T-cell (primary cell): Measurements from ENCODE around the gene ELK3. TPM values are rescaled to one million over a fixed set of nuclear protein-coding genes. Genes with fewer than 3 reads are reported as not detected.
A peak's percentile ranks its signal among the peaks of the same experiment; 100 is the strongest.

Experiments used
- ATAC-seq, 4 experiments: fragments of 200-7000 bp in 3 of 4; fragments of 150-1000 bp in 1 of 4; cut with Tn5 transposase; replicated peaks in 1 of 4; 1 replicate in 3 of 4; 2 replicates in 1 of 4; pipeline ENCODE4 v1.10.0; 2021; ENCODE audit warnings: moderate library complexity in 3 of 4, mild to moderate bottlenecking in 2 of 4, moderate number of reproducible peaks in 1 of 4
- CTCF ChIA-PET, 2 donors: fragments of 300-600 bp; sonication (Branson Sonifier 250); formaldehyde crosslinking; loops; one replicate each; lab custom pipeline; 2022; ENCODE audit warnings: antibody characterized with exemption in 2 of 2; lab: Charles Lee
- POLR2A ChIA-PET, 2 donors: fragments of 300-600 bp; sonication (Branson Sonifier 250); formaldehyde crosslinking; loops; one replicate each; lab custom pipeline; 2022; ENCODE audit warnings: antibody characterized with exemption in 2 of 2; lab: Charles Lee
- DNase-seq, 35 experiments: peaks; one replicate each; pipeline versions ENCODE4 v3.0.0 to v3.0.0-alpha.2; 2013 to 2023
- H3K27ac ChIP-seq: one replicate; pipeline ENCODE4 v1.5.1; 2013; ENCODE audit warnings: low read length
- H3K27me3 ChIP-seq, 2 experiments: replicated peaks in 1 of 2; 1 replicate in 1 of 2; 2 replicates in 1 of 2; pipeline versions ENCODE4 v1.6.1 to v1.7.0; 2013; ENCODE audit warnings: low read length in 1 of 2, mixed read lengths in 1 of 2; ENCODE audit not compliant: control insufficient read depth in 2 of 2, insufficient read depth in 2 of 2; ENCODE audit errors: extremely low read depth in 1 of 2
- H3K36me3 ChIP-seq, 2 donors: 1 replicate in 1 of 2; 2 replicates in 1 of 2; pipeline versions ENCODE4 v1.6.1 to v1.7.0; 2013; ENCODE audit warnings: low read length in 1 of 2; ENCODE audit not compliant: control insufficient read depth in 2 of 2, insufficient read depth in 1 of 2; ENCODE audit errors: extremely low read depth in 1 of 2
- H3K4me1 ChIP-seq, 2 experiments: 1 replicate in 1 of 2; 2 replicates in 1 of 2; pipeline versions ENCODE4 v1.6.1 to v1.7.0; 2013; ENCODE audit warnings: low read length in 2 of 2, mixed read lengths in 1 of 2; ENCODE audit not compliant: insufficient read depth in 2 of 2, control insufficient read depth in 1 of 2; ENCODE audit errors: extremely low read depth in 1 of 2
- H3K4me3 ChIP-seq, 2 donors: 1 replicate in 1 of 2; 2 replicates in 1 of 2; pipeline versions ENCODE4 v1.5.1 to v1.7.0; 2013; ENCODE audit warnings: mild to moderate bottlenecking in 2 of 2, low read length in 1 of 2, moderate library complexity in 1 of 2; ENCODE audit not compliant: control insufficient read depth in 1 of 2; ENCODE audit errors: extremely low read depth in 1 of 2
- H3K9me3 ChIP-seq: 2 replicates; pipeline ENCODE4 v1.7.0; 2013
- H3K27ac Mint-ChIP-seq, 2 donors: one replicate each; pipeline ENCODE4 v1.8.0; 2020 to 2021; ENCODE audit warnings: mild to moderate bottlenecking in 2 of 2, mixed read lengths in 2 of 2
- H3K27me3 Mint-ChIP-seq, 2 donors: one replicate each; pipeline ENCODE4 v1.8.0; 2021 to 2022; ENCODE audit warnings: mixed read lengths in 2 of 2
- H3K36me3 Mint-ChIP-seq: one replicate; pipeline ENCODE4 v1.8.0; 2021; ENCODE audit warnings: mixed read lengths
- H3K4me1 Mint-ChIP-seq, 3 donors: one replicate each; pipeline ENCODE4 v1.8.0; 2020 to 2022; ENCODE audit warnings: mixed read lengths in 3 of 3, mild to moderate bottlenecking in 1 of 3
- H3K4me3 Mint-ChIP-seq, 3 donors: one replicate each; pipeline ENCODE4 v1.8.0; 2020 to 2022; ENCODE audit warnings: mild to moderate bottlenecking in 3 of 3, mixed read lengths in 3 of 3, moderate library complexity in 3 of 3
- H3K9me3 Mint-ChIP-seq, 3 donors: one replicate each; pipeline ENCODE4 v1.8.0; 2020 to 2022; ENCODE audit warnings: mixed read lengths in 3 of 3
- WGBS: methylation state at CpG from one replicate; pipeline ENCODE4 v1.1.5; 2013; ENCODE audit warnings: missing lambda C conversion rate; ENCODE audit not compliant: insufficient coverage; 5-methylcytosine and 5-hydroxymethylcytosine counted together
- total RNA-seq, 35 experiments: library from RNA in 6 of 35; stranded (reverse) in 6 of 35; fragments of 120-200 nt in 1 of 35; gene quantifications; one replicate each; pipeline versions ENCODE4 v1.2.1 to v1.2.4 and lab custom pipeline; 2013 to 2026

Gene ELK3
- total RNA-seq, 5 donors from 2014 or later (not counting 1 experiment from before 2014, with no cell fraction given), result 33.8 to 62.7 (median 55.5) TPM

DNA sequence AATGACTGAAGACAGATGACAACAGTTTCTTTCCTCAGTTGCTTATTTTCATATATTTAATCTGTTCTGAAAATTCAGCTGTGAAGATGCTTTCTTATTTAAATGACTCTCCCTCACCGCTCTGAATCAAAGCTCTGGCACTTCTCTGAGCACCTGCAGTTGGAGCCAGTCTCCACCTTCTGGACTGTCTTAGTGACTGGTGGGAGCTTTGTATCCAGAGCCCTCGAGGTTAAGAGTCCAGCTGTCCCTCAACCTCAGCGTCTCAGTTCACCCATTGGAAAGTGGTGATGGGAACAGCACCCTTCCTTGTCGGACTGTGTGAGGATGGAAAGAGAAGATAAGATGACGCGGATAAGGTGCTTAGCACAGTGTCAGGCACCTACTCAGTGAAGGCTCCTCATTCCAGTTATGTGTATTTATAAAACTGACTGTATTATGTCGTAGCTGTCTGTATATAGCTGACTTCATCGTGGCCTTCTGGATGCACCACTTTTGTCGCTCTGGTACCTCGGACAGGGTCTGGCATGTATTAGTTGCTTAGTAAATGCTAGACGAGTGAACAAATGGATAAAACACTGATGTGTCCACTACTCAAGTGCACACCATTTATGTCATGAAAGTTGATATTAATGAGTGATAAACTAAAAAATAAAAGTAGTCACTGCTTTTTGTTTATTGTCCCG, 34.5 kb downstream of the ELK3 start:
- H3K27me3 ChIP-seq, result no peaks in the 10 kb centered on the region
- Mint-ChIP-seq H3K4me1 (peaks cover 10 to 45% (median 39%) of the 10 kb centered on the region in 3 donors), H3K27ac (no peak overlapping the region), H3K4me3 (no peak overlapping the region), H3K36me3 (peaks cover 47% of the 10 kb centered on the region), H3K27me3 (no peaks in the 10 kb centered on the region), H3K9me3 (no peaks in the 10 kb centered on the region)
- H3K36me3 ChIP-seq, result peaks cover 7 to 53% of the 10 kb centered on the region in 2 donors
- CTCF ChIA-PET, result interaction anchor here in 1 of 2 donors (0.6 to 0.7 kb wide), 2 partner anchors 194 to 646 kb away, joined by 3 to 6 read pairs; no protein-coding TSS in a partner anchor
- no peaks in the 10 kb centered on the region for H3K9me3 ChIP-seq
- 100% methylated on average over 8 of the region's 12 CpGs for WGBS
- POLR2A ChIA-PET, result no interaction called here
- no peak overlapping the region for H3K27ac ChIP-seq
- H3K4me3 ChIP-seq, result no peak overlapping the region
- ATAC-seq (no peak), DNase-seq (no peak)
- H3K4me1 ChIP-seq, result peaks cover 0 to 6% of the 10 kb centered on the region in 2 experiments

DNA sequence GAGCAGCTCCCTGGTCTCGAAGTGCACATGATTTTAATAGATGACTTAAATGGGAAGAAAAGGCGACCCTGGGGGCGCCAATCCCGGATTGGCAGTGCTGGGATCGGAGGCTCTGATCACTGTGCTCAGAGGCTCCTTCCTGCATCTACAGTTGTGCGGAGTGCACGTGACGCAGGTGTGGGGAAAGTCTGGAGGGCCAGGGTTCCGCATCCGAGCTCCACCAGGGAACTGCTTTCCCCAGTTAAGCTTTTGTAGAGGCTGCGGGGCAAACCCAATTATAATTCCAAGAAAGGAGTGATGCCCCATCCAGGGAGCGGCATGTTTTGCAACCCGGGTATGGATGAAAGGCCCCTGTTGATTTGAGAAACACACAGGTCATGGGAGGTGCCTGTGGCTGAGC, 36.5 kb downstream of the ELK3 start:
- H3K9me3 ChIP-seq, result no peaks in the 10 kb centered on the region
- peaks cover 24 to 53% (median 43%) of the 10 kb centered on the region in 3 donors for H3K4me1 Mint-ChIP-seq
- peaks cover 7 to 34% of the 10 kb centered on the region in 2 donors for H3K36me3 ChIP-seq
- no peak overlapping the region for H3K27ac Mint-ChIP-seq
- peaks cover 4 to 17% of the 10 kb centered on the region in 2 experiments for H3K4me1 ChIP-seq
- DNase-seq (no peak), ATAC-seq (no peak)
- no peaks in the 10 kb centered on the region for H3K9me3 Mint-ChIP-seq
- ChIA-PET CTCF (interaction anchor here in 1 of 2 donors (1.0 kb wide), 1 partner anchor 64 kb away, joined by 3 read pairs; no protein-coding TSS in a partner anchor), POLR2A (no interaction called here)
- 97% methylated on average over 5 of the region's 13 CpGs for WGBS
- no peaks in the 10 kb centered on the region for H3K27me3 ChIP-seq
- no peak overlapping the region for H3K4me3 Mint-ChIP-seq
- H3K4me3 ChIP-seq, result no peak overlapping the region
- H3K27me3 Mint-ChIP-seq, result no peaks in the 10 kb centered on the region
- no peak overlapping the region for H3K27ac ChIP-seq
- H3K36me3 Mint-ChIP-seq, result peaks cover 46% of the 10 kb centered on the region

GRCh38 chr12:96233168-96233567, 39.0 kb downstream of the ELK3 start:
- ATAC-seq (no peak), DNase-seq (no peak)
- Histone ChIP-seq H3K4me1 (peaks cover 18 to 36% of the 10 kb centered on the region in 2 experiments), H3K27me3 (no peaks in the 10 kb centered on the region), H3K27ac (no peak overlapping the region), H3K4me3 (no peak overlapping the region), H3K9me3 (no peaks in the 10 kb centered on the region), H3K36me3 (peaks cover 12 to 15% of the 10 kb centered on the region in 2 donors)
- Mint-ChIP-seq H3K27me3 (no peaks in the 10 kb centered on the region), H3K27ac (peak overlapping the region in 1 of 2 donors; percentile 34), H3K9me3 (no peaks in the 10 kb centered on the region), H3K4me1 (peaks cover 40 to 60% (median 54%) of the 10 kb centered on the region in 3 donors), H3K4me3 (no peak overlapping the region), H3K36me3 (peaks cover 37% of the 10 kb centered on the region)
- ChIA-PET CTCF (interaction anchor here in 1 of 2 donors (0.5 kb wide), 1 partner anchor 100 kb away, joined by 3 read pairs; no protein-coding TSS in a partner anchor), POLR2A (no interaction called here)
- 80% methylated on average over 1 of the region's 7 CpGs for WGBS

DNA sequence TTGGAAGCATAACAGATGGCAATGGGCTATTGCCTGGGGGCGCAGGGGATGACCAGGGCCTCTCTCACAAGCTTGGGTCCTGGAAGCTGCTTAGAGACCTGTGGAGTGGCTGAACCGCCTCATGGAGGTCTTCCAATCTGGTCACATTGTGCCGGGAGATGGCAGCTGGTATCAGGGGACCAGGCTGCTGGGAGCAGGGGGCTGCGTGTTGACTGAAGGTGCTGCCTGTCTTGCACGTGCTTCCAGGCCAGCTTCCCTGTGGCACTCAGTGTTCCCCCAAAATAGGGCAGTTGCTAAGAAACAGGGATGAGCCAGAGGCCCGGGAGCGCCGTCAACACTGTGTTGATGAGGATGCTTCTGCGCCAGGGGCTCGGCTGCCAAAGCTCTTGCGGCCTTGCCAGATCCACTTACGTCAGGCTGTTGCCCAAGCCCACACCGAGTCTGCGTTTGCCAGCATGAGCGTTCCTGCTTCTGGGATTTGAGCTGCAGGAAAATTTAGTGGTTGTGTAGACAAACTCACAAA, 39.8 kb downstream of the ELK3 start:
- no peak overlapping the region for H3K27ac ChIP-seq
- POLR2A ChIA-PET, result no interaction called here
- Mint-ChIP-seq H3K4me1 (peaks cover 45 to 66% (median 58%) of the 10 kb centered on the region in 3 donors), H3K27ac (peak overlapping the region in 1 of 2 donors; percentile 34), H3K36me3 (peaks cover 34% of the 10 kb centered on the region), H3K4me3 (no peak overlapping the region), H3K9me3 (no peaks in the 10 kb centered on the region), H3K27me3 (no peaks in the 10 kb centered on the region)
- no peak for ATAC-seq
- no peak overlapping the region for H3K4me3 ChIP-seq
- H3K36me3 ChIP-seq, result peaks cover 11 to 12% of the 10 kb centered on the region in 2 donors
- H3K4me1 ChIP-seq, result peaks cover 24 to 43% of the 10 kb centered on the region in 2 experiments
- no peak for DNase-seq
- no peaks in the 10 kb centered on the region for H3K27me3 ChIP-seq
- CTCF ChIA-PET, result no interaction called here
- 96% methylated on average over 11 of the region's 15 CpGs for WGBS
- no peaks in the 10 kb centered on the region for H3K9me3 ChIP-seq

DNA sequence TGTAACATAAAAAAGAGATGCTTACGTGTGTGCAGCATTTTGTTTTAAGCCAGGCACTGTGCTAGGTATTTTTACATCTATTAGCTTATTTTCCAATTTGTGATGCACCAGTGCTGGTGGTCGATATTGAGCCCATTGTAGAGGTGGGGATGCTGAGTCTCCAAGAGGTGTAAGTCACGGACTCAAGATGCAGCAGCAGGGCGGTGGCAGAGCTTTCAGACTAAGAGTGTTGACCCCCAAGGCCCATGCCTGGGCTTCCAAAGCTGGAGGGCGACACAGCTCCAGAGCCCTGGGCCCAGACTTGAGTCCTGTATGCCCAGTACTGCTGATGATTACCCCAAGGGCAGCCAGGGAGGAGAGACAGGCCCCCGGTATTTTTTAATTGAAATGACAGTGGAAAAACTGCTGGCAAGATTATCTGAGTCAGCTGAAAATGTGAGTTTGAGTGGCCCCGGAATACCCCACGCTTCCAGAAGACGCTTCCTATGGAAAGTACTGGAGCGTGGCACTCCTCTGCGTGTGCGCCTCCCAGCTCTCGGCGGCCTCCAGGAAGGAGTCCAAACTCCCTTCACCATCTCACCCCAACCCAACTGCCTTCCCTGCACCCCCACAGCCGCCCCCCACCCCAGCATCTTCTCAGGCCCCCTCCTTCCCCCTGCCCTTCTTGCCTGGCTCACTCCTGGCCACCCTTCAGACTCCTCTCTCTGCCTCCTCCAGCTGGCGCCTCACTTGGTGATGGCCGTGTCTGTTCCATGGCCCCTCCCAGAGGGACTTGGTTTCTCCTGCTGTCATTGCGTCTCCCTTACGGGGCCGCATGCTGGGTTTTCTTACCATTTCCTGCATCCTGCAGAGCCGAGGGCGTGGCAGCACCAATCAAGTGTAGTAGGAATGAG, 40.7 kb downstream of the ELK3 start:
- peaks cover 52 to 70% (median 60%) of the 10 kb centered on the region in 3 donors for H3K4me1 Mint-ChIP-seq
- ATAC-seq (no peak), DNase-seq (no peak)
- H3K36me3 Mint-ChIP-seq, result peaks cover 34% of the 10 kb centered on the region
- WGBS, result 88% methylated on average over 11 of the region's 22 CpGs
- no peaks in the 10 kb centered on the region for H3K27me3 Mint-ChIP-seq
- Histone ChIP-seq H3K27me3 (no peaks in the 10 kb centered on the region), H3K27ac (peak overlapping the region; percentile 6), H3K4me1 (peaks cover 30 to 50% of the 10 kb centered on the region in 2 experiments), H3K9me3 (no peaks in the 10 kb centered on the region), H3K36me3 (peaks cover 11 to 12% of the 10 kb centered on the region in 2 donors), H3K4me3 (no peak overlapping the region)
- CTCF ChIA-PET, result interaction anchor here in 1 of 2 donors (0.6 kb wide), 1 partner anchor 282 kb away, joined by 3 read pairs; no protein-coding TSS in a partner anchor
- peak overlapping the region in 1 of 3 donors; percentile 54 for H3K4me3 Mint-ChIP-seq
- H3K9me3 Mint-ChIP-seq, result no peaks in the 10 kb centered on the region
- POLR2A ChIA-PET, result no interaction called here
- H3K27ac Mint-ChIP-seq, result peak overlapping the region; percentile 52 to 75

DNA sequence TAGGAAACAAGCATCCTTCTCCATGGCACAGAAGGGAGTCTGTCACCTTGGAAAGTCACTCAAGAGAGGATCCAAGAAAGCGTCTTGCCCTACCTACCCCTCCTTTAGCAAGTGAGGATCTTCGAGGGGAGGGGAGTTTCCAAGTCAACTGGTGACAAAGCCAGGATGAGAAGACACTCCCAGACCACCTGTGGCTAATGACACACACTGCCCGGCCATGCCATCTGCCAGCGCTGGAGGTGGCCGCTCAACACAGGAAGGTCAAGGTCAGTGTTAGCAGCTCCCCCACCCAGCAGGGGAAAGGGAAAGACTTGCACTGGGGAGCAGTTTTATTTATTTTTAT, 41.3 kb downstream of the ELK3 start:
- H3K4me1 ChIP-seq, result peaks cover 30 to 56% of the 10 kb centered on the region in 2 experiments
- H3K27me3 ChIP-seq, result no peaks in the 10 kb centered on the region
- Mint-ChIP-seq H3K4me3 (peak overlapping the region in 2 of 3 donors; percentile 39 to 54), H3K36me3 (peaks cover 35% of the 10 kb centered on the region), H3K9me3 (no peaks in the 10 kb centered on the region), H3K27me3 (no peaks in the 10 kb centered on the region), H3K27ac (peak overlapping the region; percentile 52 to 75), H3K4me1 (peaks cover 58 to 76% (median 65%) of the 10 kb centered on the region in 3 donors)
- peak overlapping the region; percentile 6 for H3K27ac ChIP-seq
- POLR2A ChIA-PET, result no interaction called here
- no CpG with 5 or more reads among the region's 5 CpGs for WGBS
- H3K4me3 ChIP-seq, result no peak overlapping the region
- CTCF ChIA-PET, result interaction anchor here in 1 of 2 donors (0.6 to 0.7 kb wide), 2 partner anchors 30 to 282 kb away, joined by 3 read pairs; no protein-coding TSS in a partner anchor
- H3K9me3 ChIP-seq, result no peaks in the 10 kb centered on the region
- ATAC-seq (no peak), DNase-seq (no peak)
- peaks cover 9 to 12% of the 10 kb centered on the region in 2 donors for H3K36me3 ChIP-seq
